ENCODE measurements around the gene VAMP8.
"Not testable (repeated sequence)": the region's sequence is repeated elsewhere in the genome, so short reads cannot be mapped to it uniquely, and the experiment has no call there.

VAMP8 gene

DNA sequence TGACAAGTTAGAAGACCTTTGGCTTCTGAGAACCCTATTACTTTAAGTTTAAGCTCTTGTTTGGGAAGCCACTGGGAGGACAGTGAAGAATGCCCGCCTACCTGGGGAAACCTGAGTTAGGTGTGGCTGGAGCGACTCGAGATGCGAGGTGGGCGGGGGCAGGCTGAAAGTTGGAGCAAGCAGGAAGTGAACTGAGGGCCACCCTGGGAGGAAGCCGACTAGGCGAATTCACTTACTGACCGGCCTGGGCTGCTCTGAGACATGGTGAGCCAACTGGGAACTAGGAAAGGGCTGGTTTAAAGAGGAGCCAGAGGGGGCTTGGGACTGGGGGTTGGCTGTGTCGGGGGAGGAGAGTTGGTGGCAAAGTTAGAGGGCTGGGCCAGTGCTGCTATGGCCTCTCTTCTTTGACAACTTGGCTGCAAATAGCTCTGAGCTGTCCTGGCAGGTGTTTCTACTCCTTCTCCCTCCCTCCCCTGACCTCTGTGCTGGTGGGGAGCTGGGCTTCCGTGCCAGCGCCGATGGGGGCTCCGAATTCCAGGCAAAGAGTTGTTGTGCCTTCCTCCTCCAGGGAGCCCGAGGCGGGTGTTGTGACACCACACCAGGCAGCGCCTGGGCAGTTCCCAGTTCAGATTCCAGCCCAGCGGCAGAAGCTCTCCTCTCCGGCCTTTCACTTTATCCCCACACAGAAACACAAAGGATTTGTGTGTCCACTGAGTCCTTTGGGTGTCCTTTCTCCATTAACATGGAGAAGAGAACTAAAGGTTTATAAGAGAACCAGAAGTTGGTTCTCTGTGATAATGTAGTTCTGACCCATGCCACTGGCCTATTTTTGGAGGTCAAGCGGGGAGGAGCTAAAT is at the start of gene VAMP8:
Gene VAMP8 (plus strand): TSS at position 201 of the 857 bp plus-strand sequence. CDS start 61 bp downstream, at position 262.
- DNase-seq: peak; percentile 35

DNA sequence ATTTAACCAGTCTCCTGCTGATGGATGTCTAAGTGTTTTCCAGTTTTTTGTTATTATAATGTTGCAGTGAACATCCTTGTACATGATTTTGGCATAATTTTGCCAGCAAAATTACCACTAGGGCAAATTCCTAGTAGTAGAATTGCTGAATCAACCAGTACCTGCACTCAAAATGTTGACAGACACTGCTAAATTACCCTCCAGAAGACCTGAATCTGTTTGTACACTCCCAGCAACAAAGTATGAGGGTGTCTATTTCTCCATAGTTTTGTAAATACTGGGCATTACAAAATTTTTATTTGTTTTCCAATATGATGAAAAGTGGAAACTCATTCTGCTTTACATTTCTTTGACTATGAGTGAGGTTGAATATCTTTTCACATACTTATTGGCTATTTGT is 49.6 kb upstream of the VAMP8 start:
- no peak for DNase-seq

DNA sequence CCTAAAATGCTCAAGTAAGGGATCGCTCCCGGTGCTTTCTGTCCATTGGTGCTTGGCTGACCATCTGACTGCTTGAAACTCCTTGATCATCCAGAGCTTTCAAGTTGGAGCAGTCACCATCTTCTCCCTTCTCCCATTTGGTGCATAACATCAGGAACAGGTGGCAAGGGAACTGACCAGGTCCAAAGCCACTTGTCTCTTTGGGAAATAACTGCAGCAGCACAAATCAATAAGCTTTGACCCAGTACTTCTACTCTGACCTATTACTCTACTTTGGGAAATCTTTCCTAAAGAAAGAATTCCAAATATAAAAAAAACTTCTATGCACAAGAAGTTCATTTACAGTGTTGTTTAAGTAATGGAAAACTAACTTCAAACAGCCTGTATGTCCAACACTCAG is 49.0 kb upstream of the VAMP8 start:
- no peak for DNase-seq

DNA sequence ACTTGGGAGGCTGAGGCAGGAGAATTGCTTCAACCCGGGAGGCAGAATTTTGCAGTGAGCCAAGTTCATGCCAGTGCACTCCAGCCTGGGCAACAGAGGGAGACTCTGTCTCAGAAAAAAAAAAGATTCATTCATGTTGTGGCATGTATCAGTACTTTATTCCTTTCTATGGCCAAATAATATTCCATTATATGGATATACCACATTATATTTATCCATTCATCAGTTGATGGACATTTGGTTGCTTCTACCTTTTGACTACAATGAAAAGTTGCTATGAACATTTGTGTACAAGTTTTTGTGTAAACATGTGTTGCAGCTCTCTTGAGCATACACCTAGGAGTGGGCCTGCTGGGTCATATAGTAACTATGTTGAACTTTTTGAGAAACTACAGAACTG is 47.6 kb upstream of the VAMP8 start:
- DNase-seq: no peak

DNA sequence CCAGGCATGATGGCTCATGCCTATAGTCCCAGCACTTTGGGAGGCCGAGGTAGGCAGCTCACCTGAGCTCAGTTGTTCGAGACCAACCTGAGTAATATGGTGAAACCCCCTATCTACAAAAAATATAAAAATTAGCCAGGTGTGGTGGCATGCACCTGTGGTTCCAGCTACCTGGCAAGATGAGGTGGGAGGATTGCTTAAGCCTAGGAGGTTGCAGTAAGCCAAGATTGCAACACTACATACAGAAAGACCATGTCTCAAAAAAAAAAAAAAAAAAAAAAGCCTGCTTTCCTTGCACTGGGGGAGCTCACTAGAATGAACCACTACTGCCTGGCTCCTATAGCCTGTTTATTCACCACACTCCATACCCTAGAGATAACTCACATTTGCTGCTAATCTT is 45.8 kb upstream of the VAMP8 start:
- no peak for DNase-seq

DNA sequence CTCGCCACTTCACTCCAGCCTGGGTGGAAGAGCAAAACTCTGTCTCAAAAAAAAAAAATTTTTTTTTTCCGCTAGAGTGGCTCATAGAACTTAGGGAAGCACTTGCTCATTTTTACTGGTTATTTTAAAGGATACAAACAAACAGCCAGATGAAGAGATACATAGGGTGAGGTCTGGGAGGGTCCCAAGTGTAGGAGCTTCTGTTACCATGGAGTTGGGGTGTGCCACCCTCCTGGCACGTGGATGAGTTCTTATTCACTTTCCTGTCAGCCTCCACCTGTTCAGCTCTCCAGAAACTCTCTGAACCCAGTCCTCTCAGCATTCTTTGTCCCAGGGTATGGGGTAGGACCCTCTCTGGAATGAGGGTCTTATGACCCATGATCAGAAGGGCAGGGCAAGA is 43.3 kb upstream of the VAMP8 start:
- DNase-seq: no peak

DNA sequence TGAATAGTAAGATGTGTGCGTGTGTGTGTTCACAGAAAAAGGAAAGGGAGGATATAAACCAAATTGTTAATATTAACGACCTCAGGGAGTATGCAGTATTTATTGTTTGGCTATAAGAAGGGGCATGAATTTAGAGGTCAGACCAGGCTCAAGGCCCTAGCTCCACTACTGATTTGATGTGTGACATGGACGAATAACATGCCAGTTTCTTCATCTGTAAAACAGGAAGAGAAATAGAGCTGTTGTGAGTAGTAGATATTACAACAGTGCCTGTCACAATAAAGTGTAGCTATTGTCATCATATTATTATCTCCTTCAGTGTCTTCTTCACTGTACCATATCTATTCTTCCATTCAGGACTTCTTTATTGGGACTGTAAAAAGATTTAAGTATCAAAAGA is 42.5 kb upstream of the VAMP8 start:
- no peak for DNase-seq

DNA sequence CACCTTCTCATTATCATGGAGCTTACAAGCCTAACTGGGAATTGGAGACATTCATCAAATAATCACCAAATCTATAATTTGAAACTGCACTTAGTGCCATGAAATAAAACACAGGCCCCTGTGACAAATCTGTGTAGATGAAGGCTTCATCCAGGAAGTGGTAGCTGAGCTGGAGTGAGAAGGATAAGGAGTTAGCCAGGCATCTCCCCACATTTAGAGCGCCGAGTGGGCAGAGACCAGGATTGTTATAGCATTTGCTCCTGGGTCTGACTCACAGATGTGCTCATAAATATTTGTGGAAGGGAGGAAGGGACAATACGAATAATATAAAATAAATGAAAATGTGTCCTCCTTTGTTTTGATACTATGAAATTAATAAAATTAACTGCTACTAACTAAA is 40.9 kb upstream of the VAMP8 start:
- no peak for DNase-seq

DNA sequence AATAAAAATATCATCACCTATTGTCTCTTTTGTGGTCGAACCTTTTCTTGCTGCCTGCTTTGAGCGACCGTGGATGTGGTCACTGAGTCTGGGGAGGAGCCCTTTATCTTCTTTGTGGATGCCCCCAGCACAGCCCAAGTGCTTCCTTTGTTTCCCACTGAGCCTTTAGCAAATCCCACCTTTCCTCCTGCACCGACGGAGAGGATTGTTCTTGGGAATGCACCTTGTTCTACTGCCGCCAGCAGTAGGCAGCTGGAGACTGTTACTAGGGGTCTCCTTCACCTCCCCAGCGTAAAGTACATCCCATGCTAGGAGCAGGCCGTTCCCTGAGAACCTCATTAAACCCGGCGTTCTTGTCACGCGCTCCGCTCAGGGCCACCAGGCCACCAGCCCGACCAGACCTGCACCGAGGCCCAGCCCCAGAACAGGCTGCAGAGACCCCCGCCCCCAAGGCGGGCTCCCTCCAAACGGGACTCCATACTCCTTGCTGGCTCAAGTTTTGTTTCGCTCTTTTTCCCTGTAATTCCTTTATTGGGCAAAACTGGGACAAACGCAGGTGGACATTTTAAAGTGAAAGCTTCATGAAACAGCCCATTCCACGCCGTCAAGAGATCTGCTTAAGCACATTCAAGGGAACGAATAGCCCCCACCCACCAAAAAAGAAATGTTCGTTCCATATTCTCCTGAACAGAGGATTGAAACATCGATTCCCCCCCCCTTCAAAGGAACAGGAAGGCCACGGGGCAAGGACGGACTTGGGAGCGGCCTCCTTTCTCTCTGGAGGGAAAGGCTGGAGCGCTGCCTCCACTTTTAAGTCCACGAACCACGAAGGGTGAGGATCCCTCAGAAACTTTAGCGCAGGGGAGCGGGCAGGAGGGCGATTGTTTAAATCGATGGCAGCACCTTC is 39.5 kb upstream of the VAMP8 start:
- DNase-seq: peak; percentile 73

DNA sequence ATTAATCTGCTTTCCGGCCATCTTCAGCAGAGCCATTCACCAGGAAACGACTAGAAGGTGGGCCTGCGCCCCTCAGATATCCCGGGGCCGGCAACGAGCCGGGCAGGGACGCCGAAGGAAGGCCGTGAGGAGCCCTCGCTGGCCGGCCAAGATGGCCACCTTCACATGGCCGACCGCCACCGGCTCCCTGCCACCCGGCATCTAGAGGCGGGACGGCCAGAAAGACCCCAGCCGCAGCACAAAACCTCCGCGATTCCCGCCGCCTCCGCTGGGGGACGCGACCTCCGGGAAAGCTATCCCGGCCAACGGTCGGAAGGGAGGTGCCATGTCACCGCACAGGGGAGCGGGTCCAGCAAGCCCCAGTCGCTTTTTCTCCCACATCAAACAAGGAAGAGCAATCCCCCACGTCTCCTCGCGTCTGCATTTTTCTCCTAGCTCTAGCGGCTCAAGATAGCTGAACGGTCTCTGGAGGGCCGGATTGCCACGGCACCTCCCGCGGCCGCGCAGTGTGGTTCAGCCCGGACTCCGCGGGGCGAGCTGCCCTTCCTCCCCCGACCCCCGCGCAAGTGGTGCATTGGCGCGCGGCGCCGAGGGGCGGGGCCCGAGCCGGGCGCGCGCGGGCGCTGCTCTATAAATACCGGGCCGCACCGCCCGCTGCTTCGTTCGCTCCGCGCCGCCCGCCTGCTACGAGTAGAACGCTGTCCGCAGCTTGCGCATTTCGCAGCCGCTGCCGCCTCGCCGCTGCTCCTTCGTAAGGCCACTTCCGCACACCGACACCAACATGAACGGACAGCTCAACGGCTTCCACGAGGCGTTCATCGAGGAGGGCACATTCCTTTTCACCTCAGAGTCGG is 38.7 kb upstream of the VAMP8 start, which contains the start of gene MAT2A:
Gene MAT2A (plus strand): TSS at position 662 of the 854 bp plus-strand sequence. CDS start 120 bp downstream, at position 782.
- peak; percentile 86 for DNase-seq

DNA sequence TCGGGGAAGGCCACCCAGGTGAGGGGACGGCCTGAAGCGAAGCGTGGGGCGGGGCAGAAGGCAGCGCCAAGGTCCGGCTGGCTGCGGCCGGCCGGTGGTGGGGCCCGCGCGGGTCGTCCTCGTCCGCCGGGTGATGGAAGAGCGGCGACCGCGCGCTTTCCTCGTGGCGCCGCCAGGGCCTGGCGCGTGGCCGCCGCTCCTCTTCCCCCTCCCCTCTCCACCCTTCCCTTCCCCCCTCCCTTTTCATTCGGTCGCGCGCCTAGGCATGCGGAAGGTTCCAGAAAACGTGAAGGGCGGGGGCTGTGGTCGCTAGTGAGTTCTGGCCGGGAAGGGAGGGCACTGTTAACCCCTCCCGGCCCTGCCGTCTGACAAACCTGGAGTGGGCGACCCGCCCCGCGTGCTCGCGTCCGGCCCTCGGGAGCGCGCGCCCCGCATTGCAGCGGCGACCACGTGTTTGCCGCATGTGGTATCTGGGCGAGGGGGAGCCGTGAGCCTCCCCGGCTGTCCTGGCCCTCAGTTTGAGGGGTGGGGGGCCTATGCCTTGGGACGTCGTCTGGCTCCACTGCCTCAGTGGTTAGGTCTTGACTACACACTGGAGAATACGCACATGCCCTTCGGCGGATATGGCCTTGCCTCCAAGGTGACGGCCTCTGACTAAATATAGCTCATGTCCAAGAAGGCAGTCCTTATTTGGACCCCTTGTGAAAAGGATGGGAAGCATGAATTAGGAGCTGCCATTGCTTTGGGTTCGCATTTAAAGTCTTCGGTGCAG is 37.8 kb upstream of the VAMP8 start:
- peak; percentile 42 for DNase-seq

DNA sequence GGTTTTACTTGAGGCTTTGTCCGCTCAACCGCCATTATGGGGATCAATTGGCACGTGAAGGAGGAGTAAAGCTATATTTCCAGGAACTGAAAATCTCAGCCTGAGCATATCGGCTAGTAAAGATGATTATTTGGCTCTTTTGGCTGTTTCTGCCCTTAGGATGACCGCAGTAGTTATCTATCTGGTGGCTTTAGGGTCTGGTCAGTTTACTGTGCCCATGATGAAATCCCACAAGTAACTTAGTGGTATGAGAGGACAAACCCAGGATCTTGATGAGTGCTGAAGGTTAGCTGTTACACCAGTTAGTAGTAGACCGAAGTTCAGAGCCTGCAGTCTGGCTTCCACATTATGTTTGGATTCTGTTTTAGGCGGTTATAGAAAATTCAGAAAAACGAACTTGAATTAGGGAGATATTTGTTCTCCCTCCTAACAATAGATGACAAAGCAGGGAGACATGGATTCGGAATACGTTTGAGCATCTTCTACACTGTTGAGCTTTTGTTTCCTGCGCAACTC is 37.2 kb upstream of the VAMP8 start:
- DNase-seq: no peak

DNA sequence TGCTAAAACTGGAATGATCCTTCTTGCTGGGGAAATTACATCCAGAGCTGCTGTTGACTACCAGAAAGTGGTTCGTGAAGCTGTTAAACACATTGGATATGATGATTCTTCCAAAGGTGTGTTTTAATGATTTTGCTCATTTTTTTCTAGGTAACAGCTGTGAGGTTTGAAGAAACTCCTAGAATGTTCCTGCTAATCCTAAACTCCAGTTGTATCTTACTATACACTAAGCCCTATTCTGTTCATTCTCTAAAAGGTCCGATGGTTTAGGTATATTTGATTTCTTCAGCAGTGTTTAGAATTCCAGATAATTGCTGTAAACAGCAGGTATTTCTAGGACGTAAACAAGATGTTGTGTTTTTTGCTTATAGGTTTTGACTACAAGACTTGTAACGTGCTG is 36.1 kb upstream of the VAMP8 start:
- no peak for DNase-seq

DNA sequence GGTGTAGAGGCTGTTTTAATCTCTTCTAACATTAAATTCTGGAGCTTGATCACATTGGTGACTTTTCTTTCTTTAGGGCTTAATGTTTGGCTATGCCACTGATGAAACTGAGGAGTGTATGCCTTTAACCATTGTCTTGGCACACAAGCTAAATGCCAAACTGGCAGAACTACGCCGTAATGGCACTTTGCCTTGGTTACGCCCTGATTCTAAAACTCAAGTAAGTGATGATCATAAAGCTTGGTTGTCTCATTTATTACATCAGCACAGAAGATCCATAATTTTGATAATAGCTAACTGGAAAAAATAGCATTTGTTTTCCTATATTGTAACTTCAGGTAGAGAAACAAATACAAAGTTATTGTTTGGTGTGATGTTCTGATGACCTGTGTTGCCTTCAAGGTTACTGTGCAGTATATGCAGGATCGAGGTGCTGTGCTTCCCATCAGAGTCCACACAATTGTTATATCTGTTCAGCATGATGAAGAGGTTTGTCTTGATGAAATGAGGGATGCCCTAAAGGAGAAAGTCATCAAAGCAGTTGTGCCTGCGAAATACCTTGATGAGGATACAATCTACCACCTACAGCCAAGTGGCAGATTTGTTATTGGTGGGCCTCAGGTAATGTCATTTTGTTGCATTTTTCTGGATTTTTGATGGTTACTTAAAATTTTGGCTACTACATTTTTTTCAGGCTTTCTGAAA is 35.5 kb upstream of the VAMP8 start:
- no peak for DNase-seq

DNA sequence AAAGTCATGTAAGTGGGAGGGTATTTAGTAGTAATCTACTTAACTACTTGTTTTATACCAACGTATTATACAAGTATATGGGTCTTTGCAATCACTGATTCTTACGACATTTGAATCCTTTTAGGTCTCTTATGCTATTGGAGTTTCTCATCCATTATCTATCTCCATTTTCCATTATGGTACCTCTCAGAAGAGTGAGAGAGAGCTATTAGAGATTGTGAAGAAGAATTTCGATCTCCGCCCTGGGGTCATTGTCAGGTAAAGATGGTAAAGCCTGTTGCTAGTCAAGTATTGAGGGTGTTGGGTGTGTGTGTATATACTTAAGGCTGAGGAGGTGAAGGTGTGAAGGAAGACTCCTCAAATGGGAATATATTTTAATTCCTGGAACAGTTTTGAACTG is 34.6 kb upstream of the VAMP8 start:
- DNase-seq: no peak

DNA sequence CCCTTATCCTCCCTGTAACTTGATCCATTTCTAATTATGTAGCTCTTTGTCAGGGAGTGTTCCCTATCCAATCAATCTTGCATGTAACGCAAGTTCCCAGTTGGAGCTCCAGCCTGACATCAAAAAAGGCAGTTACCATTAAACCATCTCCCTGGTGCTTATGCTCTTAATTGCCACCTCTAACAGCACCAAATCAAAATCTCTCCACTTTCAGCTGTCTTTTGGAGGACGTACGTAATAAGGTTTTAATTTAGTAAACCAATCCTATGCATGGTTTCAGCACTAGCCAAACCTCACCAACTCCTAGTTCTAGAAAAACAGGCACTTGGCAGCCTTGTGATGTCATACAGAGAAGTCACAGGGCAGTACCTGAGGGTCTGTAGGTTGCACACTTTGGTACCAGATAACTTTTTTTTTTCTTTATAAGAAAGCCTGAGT is 33.1 kb upstream of the VAMP8 start:
- not testable (repeated sequence) for DNase-seq

DNA sequence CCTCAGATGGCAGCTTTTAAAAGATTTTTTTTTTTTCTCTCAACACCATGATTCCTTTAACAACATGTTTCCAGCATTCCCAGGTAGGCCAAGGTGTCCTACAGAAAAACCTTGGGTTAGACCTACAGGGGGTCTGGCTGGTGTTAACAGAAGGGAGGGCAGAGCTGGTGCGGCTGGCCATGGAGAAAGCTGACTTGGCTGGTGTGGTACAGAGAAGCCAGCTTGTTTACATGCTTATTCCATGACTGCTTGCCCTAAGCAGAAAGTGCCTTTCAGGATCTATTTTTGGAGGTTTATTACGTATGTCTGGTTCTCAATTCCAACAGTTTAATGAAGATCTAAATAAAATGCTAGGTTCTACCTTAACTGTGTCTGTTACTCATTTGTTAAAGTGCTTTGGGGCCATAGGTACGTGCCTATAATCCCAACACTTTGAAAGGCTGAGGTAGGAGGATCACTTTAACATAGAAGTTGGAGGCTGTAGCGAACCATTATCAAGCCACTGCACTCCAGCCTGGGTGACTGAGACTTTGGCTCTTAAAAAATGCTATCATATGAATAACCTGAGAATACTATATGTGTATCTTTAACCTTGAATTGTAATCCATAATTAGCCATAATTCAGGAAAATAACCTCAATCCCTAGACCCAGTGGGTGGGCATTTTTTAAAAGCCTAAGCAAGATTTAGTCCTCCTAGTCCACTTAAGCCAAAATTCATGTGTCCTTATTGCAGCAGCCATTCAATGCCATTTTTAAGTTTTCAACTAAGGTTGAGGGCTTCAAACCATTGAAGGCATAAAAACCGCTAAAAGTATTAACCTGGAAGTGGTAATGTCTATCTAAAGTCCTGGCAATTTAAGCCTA is 32.2 kb upstream of the VAMP8 start:
- not testable (repeated sequence) for DNase-seq

DNA sequence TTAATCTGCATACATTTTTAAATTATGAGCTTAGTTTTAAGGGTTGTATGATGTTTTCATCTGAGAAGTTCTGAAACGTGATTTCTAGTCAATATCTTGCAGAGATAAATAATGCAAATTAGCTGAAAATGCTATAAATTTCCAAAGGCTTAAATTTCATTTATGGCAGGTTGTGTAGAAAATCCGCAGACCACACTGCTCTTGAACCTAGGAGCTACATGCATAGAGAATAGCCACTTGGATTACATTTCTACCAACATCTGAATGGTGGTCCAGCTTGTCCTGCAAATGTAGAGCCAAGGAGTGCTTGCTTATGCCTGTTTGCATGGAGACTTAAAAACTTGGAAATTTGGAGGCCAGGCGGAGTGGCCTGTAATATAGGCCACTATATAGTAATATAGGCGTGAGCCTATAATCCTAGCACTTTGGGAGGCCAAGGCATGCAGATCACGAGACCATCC is 31.6 kb upstream of the VAMP8 start:
- DNase-seq: no peak

DNA sequence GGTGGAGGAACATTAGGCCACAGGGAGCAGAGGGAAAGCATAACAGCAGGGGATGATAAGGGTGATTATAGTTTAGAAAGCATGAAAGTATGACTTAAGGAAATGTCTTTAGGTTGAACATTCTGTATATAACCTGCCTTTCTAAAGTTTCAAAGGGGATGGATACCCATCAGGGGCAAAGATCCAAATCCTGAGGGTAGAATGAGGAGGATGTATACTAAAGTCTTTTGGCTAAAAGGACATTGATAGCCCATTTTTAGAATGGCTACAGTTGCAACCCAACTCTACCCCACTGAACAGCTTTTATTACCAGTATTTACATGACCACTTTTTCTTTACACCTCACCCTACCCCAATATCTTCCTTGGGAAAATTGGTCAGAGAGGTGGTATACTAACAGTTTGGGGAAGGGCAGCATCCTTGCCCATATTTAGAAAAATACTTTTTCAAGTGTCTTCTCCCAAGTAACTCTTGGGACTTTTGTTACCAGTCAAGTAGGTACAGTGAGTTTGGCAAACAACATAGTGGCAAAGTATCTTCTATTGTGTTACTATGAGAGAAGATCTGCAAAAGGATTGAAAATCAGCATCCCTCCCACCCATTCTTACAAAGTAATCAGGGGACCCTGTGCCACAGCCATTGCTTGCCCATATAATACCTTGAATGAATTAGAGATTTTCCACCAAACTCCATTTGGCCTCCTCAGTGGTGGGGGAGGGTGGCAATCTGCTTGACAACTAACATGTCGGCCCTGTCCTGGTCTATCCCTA is 30.1 kb upstream of the VAMP8 start:
- no peak for DNase-seq
